Measurements from ENCODE around the gene BBS5. TPM values are rescaled to one million over a fixed set of nuclear protein-coding genes. Genes with fewer than 3 reads are reported as not detected.

BBS5 gene
- total and polyA plus RNA-seq, 2 experiments from 2014 or later = 0.10 to 0.36 TPM

GRCh38 chr2:169480079-169480465, 778 bp downstream of the BBS5 start:
- peaks cover 34% of the 10 kb centered on the region for H3K27me3 Mint-ChIP-seq (ENCODE audit: insufficient read depth, low read depth, poor library complexity)

GRCh38 chr2:169485650-169486138, 6.4 kb downstream of the BBS5 start:
- Histone ChIP-seq H3K4me2 (no peak overlapping the region), H3K9me2 (ENCODE audit: insufficient read depth) (no peaks in the 10 kb centered on the region), H3K4me3 (no peak overlapping the region), H2AFZ (no peak overlapping the region), H3K79me2 (replicated peaks; ENCODE audit: insufficient read depth) (no peaks in the 10 kb centered on the region), H3F3A (replicated peaks; ENCODE audit: low read depth) (no peaks in the 10 kb centered on the region), H3K27me3 (ENCODE audit: insufficient read depth) (peaks cover 27% of the 10 kb centered on the region), H3K27ac (ENCODE audit: low read depth) (no peak overlapping the region), H3K4me1 (ENCODE audit: insufficient read depth) (no peaks in the 10 kb centered on the region), H3K36me3 (ENCODE audit: insufficient read depth) (no peaks in the 10 kb centered on the region), H4K20me1 (replicated peaks; ENCODE audit: insufficient read depth) (no peaks in the 10 kb centered on the region)
- ATAC-seq = no peak
- H3K4me3 Mint-ChIP-seq = no peak overlapping the region
- H3K36me3 Mint-ChIP-seq (ENCODE audit: low read depth) = peaks cover 1% of the 10 kb centered on the region; the same call in 2 of the 3 replicates
- peaks cover 2% of the 10 kb centered on the region; the same call in 1 of the 3 replicates for H3K9me3 Mint-ChIP-seq
- no peak for DNase-seq (ENCODE audit: low spot score)
- H3K4me1 Mint-ChIP-seq = no peaks in the 10 kb centered on the region
- no peak overlapping the region for H3K27ac Mint-ChIP-seq
- H3K27me3 Mint-ChIP-seq (ENCODE audit: insufficient read depth, low read depth, poor library complexity) = peaks cover 13% of the 10 kb centered on the region
- no peak for TF ChIP-seq STAT1 (IDR thresholded peaks at IDR 0.05; ENCODE audit: unreplicated experiment)
- no peak for TF ChIP-seq NANOG (IDR thresholded peaks at IDR 0.05; ENCODE audit: borderline replicate concordance)
- no peak for TF ChIP-seq EZH2phosphoT487 (IDR thresholded peaks at IDR 0.05; ENCODE audit: unreplicated experiment)
- no peak for TF ChIP-seq REST (IDR thresholded peaks at IDR 0.05; ENCODE audit: unreplicated experiment)
- no peak for TF ChIP-seq ZNF114 (CRISPR knock-in tag; IDR thresholded peaks at IDR 0.05)
- TF ChIP-seq POLR2AphosphoS5 (IDR thresholded peaks at IDR 0.05; ENCODE audit: low read depth) = no peak
- TF ChIP-seq ZNF462 (CRISPR knock-in tag; IDR thresholded peaks at IDR 0.05) = no peak
- no peak for TF ChIP-seq EZH2 (IDR thresholded peaks at IDR 0.05; ENCODE audit: low read depth, unreplicated experiment)
- TF ChIP-seq JUNB (IDR thresholded peaks at IDR 0.05; ENCODE audit: unreplicated experiment) = no peak

More at GRCh38 chr2:169480079-169480465, 778 bp downstream of the BBS5 start:
- peak overlapping the region; percentile 94 for H2AFZ ChIP-seq
- peak overlapping the region; percentile 64 for H3K4me3 ChIP-seq
- Mint-ChIP-seq H3K4me1 (peaks cover 2% of the 10 kb centered on the region; the same call in 1 of the 3 replicates), H3K9me3 (no peaks in the 10 kb centered on the region), H3K36me3 (ENCODE audit: low read depth) (no peaks in the 10 kb centered on the region), H3K4me3 (peak overlapping the region; percentile 84), H3K27ac (no peak overlapping the region)
- ATAC-seq = no peak
- H3K27ac ChIP-seq (ENCODE audit: low read depth) = no peak overlapping the region
- H3K27me3 ChIP-seq (ENCODE audit: insufficient read depth) = peaks cover 58% of the 10 kb centered on the region
- H3K79me2 ChIP-seq (replicated peaks; ENCODE audit: insufficient read depth) = no peaks in the 10 kb centered on the region
- no peaks in the 10 kb centered on the region for H3K4me1 ChIP-seq (ENCODE audit: insufficient read depth)
- no peaks in the 10 kb centered on the region for H3K36me3 ChIP-seq (ENCODE audit: insufficient read depth)
- H3K9me2 ChIP-seq (ENCODE audit: insufficient read depth) = no peaks in the 10 kb centered on the region
- DNase-seq (ENCODE audit: low spot score) = no peak
- H3F3A ChIP-seq (replicated peaks; ENCODE audit: low read depth) = no peaks in the 10 kb centered on the region
- TF ChIP-seq ETS1 (IDR thresholded peaks at IDR 0.05) = no peak
- no peak for TF ChIP-seq POLR2AphosphoS5 (IDR thresholded peaks at IDR 0.05; ENCODE audit: low read depth)
- H3K4me2 ChIP-seq = peak overlapping the region; percentile 83
- no peaks in the 10 kb centered on the region for H4K20me1 ChIP-seq (replicated peaks; ENCODE audit: insufficient read depth)

Data from GM23338 (cell line).